ENCODE data around the gene NEK7.
"Not testable (repeated sequence)": the region's sequence is repeated elsewhere in the genome, so short reads cannot be mapped to it uniquely, and the experiment has no call there.

The NEK7 gene

GRCh38 chr1:198174297-198174696 is 17.5 kb downstream of the NEK7 start:
- DNase-seq = no peak

- no peak for DNase-seq
These were observed 18.8 kb downstream of the NEK7 start for GRCh38 chr1:198175423-198176170.

GRCh38 chr1:198176179-198176578 is 19.4 kb downstream of the NEK7 start:
- no peak for DNase-seq

GRCh38 chr1:198177546-198177945 is 20.7 kb downstream of the NEK7 start:
- DNase-seq = no peak

DNA sequence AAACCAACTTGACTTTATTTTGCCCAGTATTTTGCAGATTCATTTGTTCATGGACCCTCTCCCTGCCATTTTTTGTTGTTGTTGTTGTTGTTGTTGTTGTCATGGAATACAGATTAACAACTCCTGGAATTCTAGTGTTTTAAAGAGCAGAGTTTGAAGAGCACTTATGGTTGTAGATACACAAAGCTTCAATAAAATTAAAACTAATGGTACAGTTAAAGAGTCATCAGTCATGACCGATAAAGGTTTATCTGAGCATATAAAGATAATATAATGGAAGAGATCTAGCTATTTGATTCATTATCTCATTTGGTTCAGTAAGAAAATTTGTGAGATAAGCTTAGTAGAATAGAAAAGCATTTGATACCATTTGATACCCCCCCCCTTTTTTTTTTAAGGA is 21.8 kb downstream of the NEK7 start:
- DNase-seq = no peak

GRCh38 chr1:198179556-198179981 is 22.8 kb downstream of the NEK7 start:
- no peak for DNase-seq

DNA sequence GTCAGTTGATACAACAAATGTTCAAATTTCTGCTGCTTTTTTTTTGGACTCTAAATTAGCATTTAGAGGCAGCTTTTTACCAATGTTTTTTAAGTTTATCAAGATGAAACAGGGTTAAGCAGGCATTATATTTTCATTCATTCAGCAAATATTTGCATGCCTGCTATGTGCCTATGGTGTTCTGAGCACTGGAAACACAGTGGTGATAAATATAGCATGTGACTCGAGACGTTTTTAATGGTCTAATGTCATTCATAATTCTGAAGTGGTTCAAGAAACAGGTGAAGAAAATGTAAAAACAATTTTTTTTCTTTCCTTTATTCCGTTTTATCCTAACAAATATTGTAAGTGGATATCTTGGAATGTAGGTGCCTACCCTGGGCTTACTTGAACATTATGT is 26.8 kb downstream of the NEK7 start:
- DNase-seq = no peak

DNA sequence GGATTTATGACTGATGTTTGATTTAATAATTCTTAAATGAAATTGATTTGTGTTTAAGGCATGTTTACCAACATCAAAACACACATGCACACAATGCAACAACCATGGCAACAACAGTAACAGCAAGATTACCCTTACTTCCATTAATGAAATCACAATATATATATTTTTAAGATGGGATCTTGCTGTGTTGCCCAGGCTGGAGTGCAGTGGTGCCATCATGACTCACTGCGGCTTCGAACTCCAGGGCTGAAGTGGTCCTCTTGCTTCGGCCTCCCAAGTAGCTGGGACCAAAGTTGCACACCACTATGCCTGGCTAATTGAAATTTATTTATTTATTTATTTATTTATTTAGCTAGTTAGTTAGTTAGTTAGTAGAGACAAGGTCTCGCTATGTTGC is 27.7 kb downstream of the NEK7 start:
- DNase-seq = no peak

GRCh38 chr1:198185146-198185545 is 28.3 kb downstream of the NEK7 start:
- no peak for DNase-seq

DNA sequence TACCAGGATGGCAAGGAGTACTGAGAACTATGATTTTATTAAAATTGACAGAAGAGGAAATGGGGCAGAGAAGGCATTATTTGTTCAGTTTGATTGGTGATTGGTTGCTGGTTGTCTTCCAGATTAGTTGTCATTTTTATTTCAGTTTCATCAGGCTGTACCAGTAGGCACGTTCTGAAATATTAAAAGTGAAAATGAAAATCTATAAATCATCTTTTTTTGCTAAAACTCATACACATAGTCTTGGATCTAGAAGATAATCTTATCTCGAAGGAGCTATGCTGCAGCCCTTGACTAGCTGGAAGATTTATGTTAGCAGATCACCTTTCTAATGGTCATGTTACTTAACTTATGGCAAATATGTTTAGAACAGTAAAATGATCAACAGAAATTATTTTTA is 29.0 kb downstream of the NEK7 start:
- no peak for DNase-seq

DNA sequence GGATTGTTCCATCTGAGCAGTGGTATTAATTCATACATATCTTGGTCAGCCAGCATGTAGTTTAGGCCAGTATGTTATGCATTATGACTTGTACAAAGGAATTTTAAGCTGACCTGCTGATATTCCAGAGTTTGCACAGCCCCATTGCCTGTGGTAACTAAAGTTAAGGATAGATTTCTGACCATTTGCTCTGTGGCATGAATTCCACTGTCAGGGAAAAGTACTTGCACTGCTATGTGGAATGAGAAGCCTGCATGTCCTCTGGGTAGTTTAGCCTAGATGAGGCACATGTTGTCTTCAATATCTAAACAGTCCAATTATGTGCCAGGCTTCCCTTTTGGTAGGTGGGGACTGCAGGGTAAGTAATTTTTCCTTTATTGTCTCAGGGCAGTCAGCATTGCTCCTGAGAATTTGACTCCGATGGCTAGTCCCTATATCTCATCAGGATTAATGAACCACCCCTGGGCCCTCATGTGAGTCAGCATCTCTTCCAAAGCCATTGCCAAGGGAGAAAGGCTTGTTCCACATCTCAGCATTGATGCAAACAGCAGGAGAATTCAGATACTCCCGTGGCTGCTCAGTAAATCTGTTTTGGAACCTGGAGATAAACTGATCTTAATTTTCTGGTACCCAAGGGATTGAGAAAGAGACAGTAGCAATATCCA is 30.2 kb downstream of the NEK7 start:
- DNase-seq = no peak

DNA sequence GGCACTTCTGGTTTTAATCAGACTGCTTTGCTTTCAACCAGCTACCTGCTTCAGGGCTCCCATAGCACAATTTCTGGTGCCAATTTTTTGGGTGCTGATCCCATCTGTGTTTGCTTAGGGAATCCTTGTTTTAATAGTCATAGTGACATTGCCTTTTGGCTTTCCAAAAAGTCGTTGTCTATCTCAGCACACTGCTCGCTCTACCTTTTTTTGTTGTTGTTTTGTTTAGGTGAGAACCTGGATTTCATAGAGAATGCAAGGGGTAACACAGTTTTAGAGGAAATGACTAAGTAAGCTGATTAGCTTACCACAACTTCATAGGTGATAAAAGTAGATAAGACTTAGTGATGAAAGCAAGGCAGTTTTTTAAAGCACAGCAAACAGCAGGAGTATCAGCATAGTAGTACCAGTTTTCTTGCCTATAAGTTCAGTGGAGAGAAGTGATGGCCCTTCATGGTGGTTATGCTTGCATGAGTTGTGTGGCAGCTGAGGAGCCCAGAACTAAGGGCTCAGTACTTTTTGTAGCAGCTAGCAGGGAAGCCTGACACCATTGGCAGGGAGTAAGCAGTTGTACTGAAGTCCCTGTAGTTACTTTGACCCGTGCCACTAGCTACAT is 31.3 kb downstream of the NEK7 start:
- no peak for DNase-seq

DNA sequence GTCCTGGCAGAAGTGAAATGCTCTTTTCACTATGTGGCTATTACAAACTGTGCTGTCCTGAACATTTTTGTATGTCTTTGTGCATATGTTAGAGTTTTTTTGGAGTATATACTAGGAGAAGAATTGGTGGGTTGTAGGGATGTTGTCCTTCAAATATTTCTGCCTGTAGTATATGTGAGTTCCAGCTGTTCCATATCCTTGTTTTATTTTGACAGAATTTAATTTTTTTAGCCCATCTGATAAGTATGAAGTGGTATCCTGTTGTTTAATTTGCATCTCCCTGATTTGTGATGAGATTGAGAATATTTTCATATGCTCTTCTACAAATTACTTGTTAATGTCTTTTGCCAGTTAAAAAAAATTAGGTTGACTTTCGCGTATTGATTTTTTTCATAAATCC is 34.3 kb downstream of the NEK7 start:
- DNase-seq = no peak

DNA sequence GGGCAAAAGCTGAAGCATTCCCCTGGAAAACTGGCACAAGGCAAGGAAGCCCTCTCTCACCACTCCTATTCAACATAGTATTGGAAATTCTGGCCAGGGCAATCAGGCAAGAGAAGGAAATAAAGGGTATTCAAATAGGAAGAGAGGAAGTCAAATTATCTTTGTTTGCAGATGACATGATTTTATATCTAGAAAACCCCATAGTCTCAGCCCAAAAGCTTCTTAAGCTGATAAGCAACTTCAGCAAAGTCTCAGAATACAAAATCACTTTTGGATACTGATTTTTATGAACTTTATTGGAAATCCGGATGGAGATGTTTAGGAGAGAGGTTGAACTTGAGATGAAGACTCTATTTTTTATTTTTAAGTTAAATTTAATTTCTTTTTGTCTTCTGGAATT is 37.1 kb downstream of the NEK7 start:
- not testable (repeated sequence) for DNase-seq

GRCh38 chr1:198196630-198197029 is 39.8 kb downstream of the NEK7 start:
- DNase-seq = no peak

GRCh38 chr1:198197285-198197684 is 40.5 kb downstream of the NEK7 start:
- no peak for DNase-seq

- peak in 1 of 2 experiments; percentile 27 for DNase-seq
These were observed 42.3 kb downstream of the NEK7 start for GRCh38 chr1:198199105-198199504.

- no peak for DNase-seq
These were observed 45.4 kb downstream of the NEK7 start for GRCh38 chr1:198201956-198202784.

DNA sequence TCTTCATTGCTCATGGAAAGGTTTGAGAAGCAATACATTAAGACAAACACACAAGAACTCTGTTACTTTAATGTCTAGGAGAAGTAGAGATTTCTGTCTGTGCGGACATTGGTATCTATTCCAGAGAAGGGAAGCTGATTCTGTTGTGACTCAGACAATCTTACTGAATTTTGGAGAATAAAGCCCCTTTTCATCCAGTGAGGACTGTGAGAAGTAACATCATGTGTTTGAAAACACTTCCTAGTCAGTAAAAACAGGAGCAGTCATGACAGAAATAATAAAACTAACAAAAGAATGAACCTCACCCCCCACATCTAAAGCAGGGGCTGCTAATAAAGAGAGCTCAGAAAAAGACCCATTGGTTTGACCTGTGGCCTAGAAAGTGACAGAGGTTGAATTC is 46.6 kb downstream of the NEK7 start:
- DNase-seq = no peak

DNA sequence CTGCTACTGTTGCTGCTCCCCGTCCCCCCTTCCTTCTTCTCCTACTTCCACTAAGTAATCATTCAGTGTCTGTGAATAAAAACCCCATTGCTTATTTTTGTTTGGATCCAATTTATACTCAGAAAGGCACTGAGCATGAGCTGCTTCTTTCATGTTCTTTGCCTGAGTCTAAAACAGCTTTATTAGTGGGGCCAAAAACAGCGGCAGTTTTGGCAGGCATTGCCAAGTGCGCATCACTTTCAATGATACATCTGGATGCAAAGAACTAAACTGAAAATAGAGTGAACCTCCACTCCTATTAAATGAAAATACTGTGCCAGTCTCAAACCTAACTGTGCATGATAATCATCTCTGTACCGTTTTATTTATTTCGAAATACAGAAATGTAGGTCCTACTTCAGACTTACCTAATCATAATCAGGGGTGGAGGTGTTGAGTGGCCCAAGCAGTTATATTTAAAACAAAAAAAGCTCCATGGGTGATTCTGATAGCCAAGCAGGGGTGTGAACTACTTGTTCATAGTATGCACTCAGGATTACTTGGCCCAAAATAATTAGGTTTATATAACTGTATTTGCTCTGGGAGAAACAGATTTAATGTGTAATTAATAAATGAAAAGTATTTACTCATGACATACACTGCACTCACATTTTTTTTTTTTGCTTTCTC is 48.4 kb downstream of the NEK7 start:
- peak in 1 of 2 experiments; percentile 28 for DNase-seq

GRCh38 chr1:198206292-198206691 is 49.5 kb downstream of the NEK7 start:
- DNase-seq = no peak

DNA sequence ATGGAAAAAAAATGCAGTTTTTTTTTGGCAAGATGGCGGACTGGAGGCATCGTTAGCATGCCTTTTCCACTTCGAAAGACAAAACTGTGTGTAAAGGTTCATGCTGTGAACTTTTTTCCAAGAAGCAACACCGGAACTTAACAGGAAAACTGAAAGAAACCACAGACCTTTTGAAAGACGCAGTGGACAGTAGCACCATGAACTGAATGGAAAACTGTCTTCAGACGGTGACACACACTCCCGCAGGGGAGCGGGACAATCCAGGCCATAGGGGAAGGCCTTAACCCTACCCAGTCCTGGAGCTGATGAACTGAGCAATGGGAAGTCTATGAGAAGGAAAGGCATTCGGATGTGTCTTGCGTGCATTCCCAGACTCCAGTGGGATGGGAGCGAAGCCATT is 54.9 kb downstream of the NEK7 start:
- no peak for DNase-seq

- no peak for DNase-seq
These were observed 55.3 kb downstream of the NEK7 start for GRCh38 chr1:198212126-198212525.

All from NCI-H2081 (cell line).